Neural crest cell (in vitro differentiated cells): ENCODE data around the gene SPEN. TPM values are rescaled to one million over a fixed set of nuclear protein-coding genes. Genes with fewer than 3 reads are reported as not detected.
A peak's percentile ranks its signal among the peaks of the same experiment; 100 is the strongest.

Source experiments
- DNase-seq: peaks from one replicate; pipeline ENCODE4 v3.0.0; 2021; ENCODE audit warnings: low read depth, mixed read lengths, low spot score
- H3K27ac Mint-ChIP-seq: one replicate; pipeline ENCODE4 v1.8.0; 2021; ENCODE audit warnings: mild to moderate bottlenecking, mixed read lengths; ENCODE audit not compliant: unreplicated experiment
- H3K27me3 Mint-ChIP-seq: 2 replicates; pipeline ENCODE4 v1.8.0; 2021; ENCODE audit warnings: low read depth, mild to moderate bottlenecking, mixed read lengths
- H3K36me3 Mint-ChIP-seq: 2 replicates; pipeline ENCODE4 v1.8.0; 2021; ENCODE audit warnings: low read depth, mild to moderate bottlenecking, mixed read lengths
- H3K4me1 Mint-ChIP-seq: 2 replicates; pipeline ENCODE4 v1.8.0; 2021; ENCODE audit warnings: mixed read lengths
- H3K4me3 Mint-ChIP-seq: one replicate; pipeline ENCODE4 v1.8.0; 2021; ENCODE audit warnings: mild to moderate bottlenecking, mixed read lengths
- H3K9me3 Mint-ChIP-seq: 2 replicates; pipeline ENCODE4 v1.8.0; 2021; ENCODE audit warnings: mixed read lengths
- CTCF ChIP-seq: fragments of 200-600 bp; sonication (generic); conservative IDR thresholded peaks from 2 replicates; pipeline ENCODE4 v1.5.0; 2021; ENCODE audit warnings: antibody characterized with exemption, mild to moderate bottlenecking
- total RNA-seq: library from RNA; stranded (reverse); gene quantifications from 2 replicates; pipeline ENCODE4 v1.2.1, GENCODE V29; 2021

The SPEN gene
- total RNA-seq, 1 donor from 2014 or later = 69.4 TPM

DNA sequence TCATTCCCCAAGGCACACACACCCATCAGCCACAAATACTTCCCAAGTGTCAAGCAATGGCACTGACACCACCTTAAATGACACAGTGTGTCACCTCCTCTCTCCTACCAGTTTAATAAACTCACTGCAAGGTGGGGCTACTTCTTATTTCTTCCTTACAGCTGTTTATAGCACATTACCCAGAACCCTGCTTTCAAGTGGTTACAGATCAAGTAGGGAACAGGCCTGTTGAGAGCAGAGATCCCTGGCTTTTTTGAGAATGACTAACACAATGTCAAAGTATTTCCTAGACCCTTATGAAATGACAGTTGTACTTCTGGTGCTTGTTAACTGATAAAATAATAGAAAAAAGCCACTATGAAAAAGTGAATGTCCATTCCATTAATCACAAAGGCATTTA is 108.6 kb downstream of the SPEN start:
- Mint-ChIP-seq H3K27ac (no peak overlapping the region), H3K36me3 (peaks cover 3% of the 10 kb centered on the region), H3K9me3 (no peaks in the 10 kb centered on the region), H3K27me3 (no peaks in the 10 kb centered on the region), H3K4me3 (no peak overlapping the region), H3K4me1 (peaks cover 38% of the 10 kb centered on the region)
- no peak for DNase-seq
- TF ChIP-seq CTCF = no peak

GRCh38 chr1:15957221-15958095 is 110.0 kb downstream of the SPEN start:
- Mint-ChIP-seq H3K9me3 (no peaks in the 10 kb centered on the region), H3K27ac (no peak overlapping the region), H3K4me1 (peaks cover 44% of the 10 kb centered on the region), H3K36me3 (peaks cover 2% of the 10 kb centered on the region), H3K4me3 (no peak overlapping the region), H3K27me3 (no peaks in the 10 kb centered on the region)
- peak; percentile 27 for DNase-seq
- peak; percentile 60 for TF ChIP-seq CTCF

GRCh38 chr1:15958111-15958510 is 110.6 kb downstream of the SPEN start:
- peaks cover 40% of the 10 kb centered on the region for H3K4me1 Mint-ChIP-seq
- no peaks in the 10 kb centered on the region for H3K36me3 Mint-ChIP-seq
- H3K9me3 Mint-ChIP-seq = no peaks in the 10 kb centered on the region
- no peak overlapping the region for H3K4me3 Mint-ChIP-seq
- no peak for DNase-seq
- TF ChIP-seq CTCF = no peak
- H3K27ac Mint-ChIP-seq = no peak overlapping the region
- H3K27me3 Mint-ChIP-seq = no peaks in the 10 kb centered on the region

- Mint-ChIP-seq H3K4me3 (no peak overlapping the region), H3K9me3 (no peaks in the 10 kb centered on the region), H3K36me3 (no peaks in the 10 kb centered on the region), H3K27ac (no peak overlapping the region), H3K4me1 (peaks cover 37% of the 10 kb centered on the region), H3K27me3 (no peaks in the 10 kb centered on the region)
- TF ChIP-seq CTCF = no peak
- DNase-seq = no peak
Observed at GRCh38 chr1:15958793-15959192, 111.3 kb downstream of the SPEN start.

- Mint-ChIP-seq H3K4me1 (peaks cover 31% of the 10 kb centered on the region), H3K27ac (no peak overlapping the region), H3K9me3 (no peaks in the 10 kb centered on the region), H3K27me3 (no peaks in the 10 kb centered on the region), H3K4me3 (no peak overlapping the region), H3K36me3 (no peaks in the 10 kb centered on the region)
- DNase-seq = no peak
- no peak for TF ChIP-seq CTCF
Observed at GRCh38 chr1:15959424-15959823, 111.9 kb downstream of the SPEN start.
